Gastrocnemius medialis (tissue), 4 donors: ENCODE results near the gene CD7. TPM values are rescaled to one million over a fixed set of nuclear protein-coding genes. Genes with fewer than 3 reads are reported as not detected.

Experiments
- ATAC-seq, 2 donors: fragments of 150-250 bp; one replicate each; pipeline ENCODE4 v1.9.1; 2016
- DNase-seq, 2 donors: peaks; one replicate each; pipeline ENCODE4 v3.0.0-alpha.2; 2019
- H3K27ac ChIP-seq, 4 donors: fragments of 200-600 bp; sonication (generic); 1 replicate in 1 of 4; 2 replicates in 3 of 4; pipeline ENCODE4 v1.5.1; 2016 to 2018; ENCODE audit warnings: mild to moderate bottlenecking in 2 of 4, moderate library complexity in 1 of 4
- H3K27me3 ChIP-seq, 3 donors: fragments of 200-600 bp; sonication (generic) in 2 of 3; 1 replicate in 1 of 3; 2 replicates in 2 of 3; pipeline versions ENCODE4 v1.5.1 to v1.6.0; 2016 to 2019; ENCODE audit warnings: mild to moderate bottlenecking in 1 of 3, moderate library complexity in 1 of 3
- H3K36me3 ChIP-seq, 2 donors: fragments of 200-600 bp; sonication (generic) in 1 of 2; one replicate each; pipeline ENCODE4 v1.5.1; 2017 to 2018
- H3K4me1 ChIP-seq, 2 donors: fragments of 200-600 bp; sonication (generic) in 1 of 2; one replicate each; pipeline ENCODE4 v1.5.1; 2016 to 2017; ENCODE audit warnings: mild to moderate bottlenecking in 2 of 2
- H3K4me3 ChIP-seq, 4 donors: fragments of 200-600 bp; sonication (generic) in 3 of 4; 1 replicate in 1 of 4; 2 replicates in 3 of 4; pipeline ENCODE4 v1.5.1; 2016 to 2019; ENCODE audit warnings: mild to moderate bottlenecking in 2 of 4
- H3K9me3 ChIP-seq, 3 donors: fragments of 200-600 bp; sonication (generic) in 2 of 3; 1 replicate in 1 of 3; 2 replicates in 2 of 3; pipeline ENCODE4 v1.5.1; 2016 to 2019
- POLR2A ChIP-seq, 2 donors: fragments of 450-650 bp; IDR thresholded peaks; one replicate each; pipeline ENCODE4 v1.6.1; 2017; ENCODE audit warnings: antibody characterized with exemption in 2 of 2, mild to moderate bottlenecking in 2 of 2, moderate library complexity in 2 of 2
- in situ Hi-C, 4 donors: fragments of 200-750 bp; cut with MboI; loops; one replicate each; pipeline versions ENCODE4 v1.15.0 to v1.8.0; 2017; ENCODE audit warnings: low sequenced_read_pairs in 4 of 4
- intact Hi-C: fragments of 100-400 bp; cut with DNase I; formaldehyde crosslinking; loops from one replicate; pipeline ENCODE4 v1.15.1; 2023; ENCODE audit warnings: low total_unique reads
- total RNA-seq, 4 donors: library from RNA; depleted of rRNA; stranded (reverse); fragments of >200 nt; gene quantifications; one replicate each; pipeline versions ENCODE4 v1.1.0 to v1.2.3, GENCODE V29; 2016
- TF ChIP-seq, protein P1 (sequence below), 5 experiments: fragments of 450-650 bp in 3 of 5; fragments of 200-600 bp in 2 of 5; sonication (generic) in 2 of 5; IDR thresholded peaks in 4 of 5; conservative IDR thresholded peaks in 1 of 5; 1 replicate in 4 of 5; 2 replicates in 1 of 5; pipeline ENCODE4 v1.5.1; 2016 to 2019; ENCODE audit warnings: antibody characterized with exemption in 5 of 5, mild to moderate bottlenecking in 3 of 5, moderate library complexity in 3 of 5

Gene CD7
- total RNA-seq, 4 donors from 2014 or later = 1.7 TPM; not detected in 3

DNA sequence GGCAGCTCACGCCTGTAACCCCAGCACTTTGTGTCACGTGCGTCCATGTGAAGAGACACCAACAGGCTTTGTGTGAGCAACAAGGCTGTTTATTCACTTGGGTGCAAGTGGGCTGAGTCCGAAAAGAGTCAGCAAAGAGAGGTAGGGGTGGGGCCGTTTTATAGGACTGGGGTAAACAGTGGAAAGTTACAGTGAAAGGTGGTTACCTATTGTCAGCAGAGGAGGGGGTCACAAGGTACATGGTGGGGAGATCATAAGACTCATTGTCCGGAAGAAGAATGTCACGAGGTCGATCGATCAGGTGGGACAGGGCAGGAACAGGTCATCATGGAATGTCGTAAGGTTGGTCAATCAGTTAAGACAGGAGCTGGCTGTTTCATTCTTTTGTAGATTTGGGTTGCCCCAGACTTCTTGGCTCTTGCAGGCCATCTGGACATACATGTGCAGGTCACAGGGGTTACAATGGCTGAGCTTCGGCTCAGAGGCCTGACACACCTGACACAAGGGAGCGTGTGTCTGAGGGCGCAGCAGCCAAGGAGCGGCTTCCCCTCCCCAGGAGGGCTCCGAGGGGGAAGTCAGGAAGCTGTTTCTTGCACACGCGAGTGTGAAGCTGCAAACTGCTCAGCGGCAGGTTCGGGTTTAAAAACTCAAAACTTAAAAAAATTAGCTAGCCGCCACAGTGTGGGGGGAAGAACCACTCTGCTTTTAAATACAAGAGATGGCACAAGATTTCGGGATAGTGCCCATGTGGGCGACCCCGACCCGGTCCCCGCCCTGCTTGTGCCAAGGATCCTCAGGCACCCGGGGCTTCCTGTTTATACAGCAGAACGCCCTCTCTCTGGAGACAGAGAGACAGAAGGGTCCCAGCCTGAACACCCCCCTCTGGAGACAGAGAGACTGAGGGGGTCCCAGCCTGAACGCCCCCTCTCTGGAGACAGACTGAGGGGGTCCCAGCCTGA lies 29.2 kb upstream of the CD7 start:
- in situ Hi-C loops (no loop called here), intact Hi-C loops (no loop called here)
- Histone ChIP-seq H3K4me1 (no peaks in the 10 kb centered on the region), H3K27ac (no peak overlapping the region), H3K4me3 (no peak overlapping the region), H3K27me3 (no peaks in the 10 kb centered on the region), H3K36me3 (no peaks in the 10 kb centered on the region), H3K9me3 (no peaks in the 10 kb centered on the region)
- no peak for ATAC-seq
- no peak for DNase-seq
- TF ChIP-seq, protein P1, sequence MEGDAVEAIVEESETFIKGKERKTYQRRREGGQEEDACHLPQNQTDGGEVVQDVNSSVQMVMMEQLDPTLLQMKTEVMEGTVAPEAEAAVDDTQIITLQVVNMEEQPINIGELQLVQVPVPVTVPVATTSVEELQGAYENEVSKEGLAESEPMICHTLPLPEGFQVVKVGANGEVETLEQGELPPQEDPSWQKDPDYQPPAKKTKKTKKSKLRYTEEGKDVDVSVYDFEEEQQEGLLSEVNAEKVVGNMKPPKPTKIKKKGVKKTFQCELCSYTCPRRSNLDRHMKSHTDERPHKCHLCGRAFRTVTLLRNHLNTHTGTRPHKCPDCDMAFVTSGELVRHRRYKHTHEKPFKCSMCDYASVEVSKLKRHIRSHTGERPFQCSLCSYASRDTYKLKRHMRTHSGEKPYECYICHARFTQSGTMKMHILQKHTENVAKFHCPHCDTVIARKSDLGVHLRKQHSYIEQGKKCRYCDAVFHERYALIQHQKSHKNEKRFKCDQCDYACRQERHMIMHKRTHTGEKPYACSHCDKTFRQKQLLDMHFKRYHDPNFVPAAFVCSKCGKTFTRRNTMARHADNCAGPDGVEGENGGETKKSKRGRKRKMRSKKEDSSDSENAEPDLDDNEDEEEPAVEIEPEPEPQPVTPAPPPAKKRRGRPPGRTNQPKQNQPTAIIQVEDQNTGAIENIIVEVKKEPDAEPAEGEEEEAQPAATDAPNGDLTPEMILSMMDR (IDR thresholded peaks at IDR 0.05 in 4 of 5, conservative IDR thresholded peaks at IDR 0.05 in 1 of 5) = no peak
- TF ChIP-seq POLR2A (IDR thresholded peaks at IDR 0.05) = no peak

DNA sequence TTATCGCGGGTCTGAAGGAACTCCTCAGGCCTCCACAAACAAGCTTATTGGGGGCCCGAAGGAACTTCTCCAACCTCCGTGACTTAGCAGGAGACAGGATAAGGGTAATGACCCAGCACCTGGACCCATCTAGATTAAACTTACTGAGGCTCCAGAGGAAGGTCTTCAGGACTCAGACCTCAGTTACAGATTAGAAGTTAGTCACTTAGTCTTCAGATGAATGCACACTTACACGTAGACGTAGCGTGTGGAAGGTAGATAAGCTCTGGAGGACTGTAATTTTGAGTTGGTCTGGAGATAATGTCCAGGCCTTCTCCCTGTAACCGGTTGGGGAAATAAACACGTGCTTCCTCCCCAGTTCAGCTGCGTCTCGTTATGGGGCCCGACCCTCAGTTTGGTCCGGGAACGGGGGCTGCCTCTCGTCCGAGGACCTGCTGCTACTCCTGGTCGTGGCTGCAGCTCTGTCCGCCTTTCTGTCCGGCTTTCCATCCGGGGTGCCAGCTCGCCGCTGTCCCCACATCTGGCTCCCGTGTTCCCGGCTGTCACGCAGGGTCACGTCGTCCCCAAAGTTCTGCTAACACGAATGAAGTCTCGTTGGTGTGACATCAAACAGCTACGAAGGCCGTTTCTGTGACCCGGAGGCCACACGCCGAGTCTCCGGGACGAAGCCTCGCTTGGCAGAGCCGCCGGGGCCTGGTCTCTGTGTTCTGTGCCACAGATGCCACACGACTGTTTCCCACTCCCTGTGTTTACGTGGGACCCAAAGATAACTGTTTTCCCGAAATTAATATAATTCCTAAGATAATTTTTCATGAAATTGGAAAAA lies 28.0 kb upstream of the CD7 start:
- intact Hi-C loops = no loop called here
- Histone ChIP-seq H3K4me3 (no peak overlapping the region), H3K4me1 (no peaks in the 10 kb centered on the region), H3K27me3 (no peaks in the 10 kb centered on the region), H3K9me3 (no peaks in the 10 kb centered on the region), H3K27ac (no peak overlapping the region), H3K36me3 (no peaks in the 10 kb centered on the region)
- TF ChIP-seq POLR2A (IDR thresholded peaks at IDR 0.05) = no peak
- TF ChIP-seq, protein P1 (IDR thresholded peaks at IDR 0.05 in 4 of 5, conservative IDR thresholded peaks at IDR 0.05 in 1 of 5) = no peak
- DNase-seq (no peak), ATAC-seq (no peak)
- in situ Hi-C loops = no loop called here

DNA sequence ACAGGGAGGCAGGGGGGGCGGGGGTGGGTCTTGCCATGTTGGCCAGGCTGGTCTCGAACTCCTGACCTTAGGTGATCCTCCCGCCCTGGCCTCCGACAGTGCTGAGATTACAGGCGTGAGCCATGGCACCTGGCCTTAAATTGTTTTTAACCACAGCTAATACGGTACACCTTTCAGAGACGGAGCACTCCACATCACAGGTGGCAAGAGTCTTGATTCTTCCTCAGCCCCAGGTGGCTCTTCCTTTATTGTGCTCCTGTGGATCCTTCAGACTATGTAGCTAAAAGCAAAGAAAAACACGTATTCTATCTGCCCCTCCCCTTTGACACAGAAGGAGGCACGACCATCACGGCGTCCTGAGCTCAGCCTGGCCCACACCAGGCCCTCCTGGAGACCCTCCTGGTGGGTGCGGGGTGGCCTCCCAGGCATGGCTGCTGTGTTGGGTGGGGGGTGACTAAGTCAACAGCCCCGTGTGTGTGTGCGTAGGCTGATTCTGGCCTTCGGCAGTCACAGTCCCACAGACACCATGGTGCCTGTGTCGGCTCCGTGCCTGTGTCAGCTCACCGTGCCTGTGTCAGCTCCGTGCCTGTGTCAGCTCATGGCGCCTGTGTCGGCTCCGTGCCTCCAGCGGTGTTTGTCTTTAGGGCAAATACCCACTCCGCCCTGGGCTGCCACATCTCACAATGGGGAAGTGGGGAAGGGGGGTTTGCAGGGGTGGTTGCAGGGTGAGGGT lies 26.9 kb upstream of the CD7 start:
- H3K9me3 ChIP-seq = no peaks in the 10 kb centered on the region
- DNase-seq (no peak), ATAC-seq (no peak)
- peaks cover 3% of the 10 kb centered on the region in 2 donors for H3K4me1 ChIP-seq
- H3K36me3 ChIP-seq = no peaks in the 10 kb centered on the region
- no peak overlapping the region for H3K27ac ChIP-seq
- intact Hi-C loops (no loop called here), in situ Hi-C loops (no loop called here)
- H3K4me3 ChIP-seq = no peak overlapping the region
- TF ChIP-seq, protein P1 (IDR thresholded peaks at IDR 0.05 in 4 of 5, conservative IDR thresholded peaks at IDR 0.05 in 1 of 5) = no peak
- TF ChIP-seq POLR2A (IDR thresholded peaks at IDR 0.05) = no peak
- H3K27me3 ChIP-seq = no peaks in the 10 kb centered on the region

DNA sequence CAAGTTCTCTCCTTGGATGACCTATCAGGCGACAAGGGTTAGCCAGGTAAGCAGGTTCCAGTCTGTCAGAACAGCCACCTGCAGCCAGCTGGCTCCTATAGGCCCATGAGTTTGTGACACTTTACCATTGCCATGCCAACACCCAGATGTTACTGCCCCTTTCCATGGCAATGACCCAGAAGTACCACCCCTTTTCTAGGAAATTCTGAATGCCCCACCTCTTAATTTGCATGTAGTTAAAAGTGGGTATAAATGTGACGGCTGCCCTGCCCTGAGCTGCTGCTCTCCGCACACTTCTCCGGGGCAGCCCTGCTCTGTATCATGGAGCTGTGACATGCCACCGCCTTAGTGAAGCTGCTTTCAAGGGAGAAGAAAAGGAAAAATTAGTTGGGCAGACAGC lies 26.2 kb upstream of the CD7 start:
- Histone ChIP-seq H3K4me3 (no peak overlapping the region), H3K27me3 (no peaks in the 10 kb centered on the region), H3K9me3 (no peaks in the 10 kb centered on the region), H3K36me3 (no peaks in the 10 kb centered on the region), H3K4me1 (peaks cover 11% of the 10 kb centered on the region in 2 donors), H3K27ac (no peak overlapping the region)
- ATAC-seq (no peak), DNase-seq (no peak)
- intact Hi-C loops = no loop called here
- TF ChIP-seq, protein P1 (IDR thresholded peaks at IDR 0.05 in 4 of 5, conservative IDR thresholded peaks at IDR 0.05 in 1 of 5) = no peak
- TF ChIP-seq POLR2A (IDR thresholded peaks at IDR 0.05) = no peak
- in situ Hi-C loops = no loop called here
